Panc1 (cell line): ENCODE measurements around the gene EZH2. TPM values are rescaled to one million over a fixed set of nuclear protein-coding genes. Genes with fewer than 3 reads are reported as not detected.

ENCODE experiments used
- ATAC-seq: fragments of 200-7000 bp; cut with Tn5 transposase; 2 replicates; pipeline ENCODE4 v1.9.1; 2020; ENCODE audit warnings: mild to moderate bottlenecking, moderate library complexity
- BruUV-seq: library from RNA; stranded (reverse); fragments of 400-500 nt; replicated peaks from 2 replicates; lab custom pipeline; 2021; lab: Mats Ljungman, UMichigan
- CTCF ChIA-PET: fragments of 300-600 bp; sonication (Branson Sonifier 250); formaldehyde crosslinking; loops from one replicate; lab custom pipeline; 2022; ENCODE audit warnings: antibody characterized with exemption; lab: Charles Lee
- POLR2A ChIA-PET: fragments of 300-600 bp; sonication (Branson Sonifier 250); formaldehyde crosslinking; loops from one replicate; lab custom pipeline; 2022; ENCODE audit warnings: antibody characterized with exemption; lab: Charles Lee
- DNase-seq: peaks from one replicate; pipeline ENCODE4 v3.0.0-alpha.2; 2010; ENCODE audit warnings: low read depth, low spot score
- H3K27ac ChIP-seq: 2 replicates; pipeline ENCODE4 v1.5.1; 2011; ENCODE audit warnings: mild to moderate bottlenecking, low read length, inconsistent platforms
- H3K27me3 ChIP-seq: fragments of 200-500 bp; sonication (Bioruptor generic); 2 replicates; pipeline ENCODE4 v1.6.0; 2014; ENCODE audit warnings: low read length, inconsistent platforms; ENCODE audit not compliant: control insufficient read depth, insufficient read depth
- H3K36me3 ChIP-seq: fragments of 200-500 bp; sonication (Bioruptor generic); 2 replicates; pipeline ENCODE4 v1.5.1; 2014; ENCODE audit warnings: inconsistent platforms, mild to moderate bottlenecking, low read length, moderate library complexity; ENCODE audit not compliant: control insufficient read depth, insufficient read depth
- H3K4me1 ChIP-seq: 2 replicates; pipeline ENCODE4 v1.5.1; 2011; ENCODE audit warnings: inconsistent platforms, mild to moderate bottlenecking, low read length, moderate library complexity; ENCODE audit not compliant: control insufficient read depth, insufficient read depth
- H3K4me3 ChIP-seq, 2 experiments: 2 replicates each; pipeline ENCODE4 v1.5.1; 2011 to 2012; ENCODE audit warnings: low read depth in 2 of 2, low read length in 2 of 2, mild to moderate bottlenecking in 2 of 2, inconsistent platforms in 1 of 2, moderate library complexity in 1 of 2
- H3K9me3 ChIP-seq: fragments of 200-500 bp; sonication (Bioruptor generic); 2 replicates; pipeline ENCODE4 v1.5.1; 2014; ENCODE audit warnings: low read depth, mild to moderate bottlenecking, inconsistent platforms, low read length, moderate library complexity; ENCODE audit not compliant: control insufficient read depth, insufficient read depth
- POLR2AphosphoS5 ChIP-seq: IDR thresholded peaks from 2 replicates; pipeline ENCODE4 v1.6.1; 2012; ENCODE audit warnings: mild to moderate bottlenecking, low read depth, low read length, moderate library complexity
- SIN3A ChIP-seq: IDR thresholded peaks from 2 replicates; pipeline ENCODE4 v1.6.1; 2012; ENCODE audit warnings: low read depth, mild to moderate bottlenecking, low read length, moderate library complexity, borderline replicate concordance; ENCODE audit not compliant: insufficient read depth
- TCF7L2 ChIP-seq: IDR thresholded peaks from 2 replicates; pipeline ENCODE4 v1.6.1; 2011; ENCODE audit warnings: mild to moderate bottlenecking, low read depth, low read length, inconsistent platforms
- in situ Hi-C: cut with HindIII; loops from 2 replicates; pipeline ENCODE4 v1.10.0; 2016; ENCODE audit warnings: low sequenced_read_pairs, low pct_unique_long_range_greater_than_20kb
- intact Hi-C: fragments of 100-400 bp; cut with micrococcal nuclease; formaldehyde crosslinking; loops from one replicate; pipeline ENCODE4 v1.10.0; 2022; ENCODE audit not compliant: unreplicated experiment
- total RNA-seq: library from RNA; stranded (reverse); gene quantifications from one replicate; pipeline ENCODE4 v1.2.1, GENCODE V29; 2021; ENCODE audit not compliant: unreplicated experiment
- TF ChIP-seq, protein P1 (sequence below): fragments of 450-650 bp; IDR thresholded peaks from 2 replicates; pipeline ENCODE4 v1.5.1; 2017; ENCODE audit warnings: mild to moderate bottlenecking
- TF ChIP-seq, protein P2 (sequence below), 2 experiments: IDR thresholded peaks; 2 replicates each; pipeline ENCODE4 v1.6.1; 2011 to 2012; ENCODE audit warnings: low read depth in 2 of 2, control low read depth in 1 of 2, low read length in 1 of 2, mild to moderate bottlenecking in 1 of 2, moderate library complexity in 1 of 2; ENCODE audit not compliant: insufficient read depth in 1 of 2

Gene EZH2
- total RNA-seq, 1 experiment from 2014 or later = 38.3 TPM

DNA sequence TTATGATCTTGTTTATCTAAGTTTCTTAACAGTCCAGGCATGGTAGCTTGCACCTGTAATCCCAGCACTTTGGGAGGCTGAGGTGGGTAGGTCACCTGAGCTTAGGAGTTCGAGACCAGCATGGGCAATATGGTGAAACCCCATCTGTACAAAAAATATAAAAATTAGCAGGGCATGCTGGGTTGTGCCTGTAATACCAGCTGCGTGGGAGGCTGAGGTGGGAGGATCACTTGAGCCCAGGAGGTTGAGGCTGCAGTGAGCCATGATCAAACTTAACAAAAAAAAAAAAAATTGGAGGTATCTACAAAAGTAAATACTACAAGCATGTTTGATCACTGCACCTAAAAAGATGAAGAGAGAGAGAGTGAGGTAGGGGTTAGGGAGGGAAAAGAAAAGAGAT is 9.0 kb upstream of the EZH2 start:
- Histone ChIP-seq H3K27ac (no peak overlapping the region), H3K9me3 (no peaks in the 10 kb centered on the region), H3K4me3 (no peak overlapping the region), H3K4me1 (no peaks in the 10 kb centered on the region), H3K36me3 (no peaks in the 10 kb centered on the region), H3K27me3 (no peaks in the 10 kb centered on the region)
- in situ Hi-C loops = no loop called here
- CTCF ChIA-PET = interaction anchor here (0.6 kb wide), 1 partner anchor 53 kb away, joined by 3 read pairs; no protein-coding TSS in a partner anchor
- TF ChIP-seq POLR2AphosphoS5 (no peak), TCF7L2 (no peak), SIN3A (no peak)
- TF ChIP-seq, protein P1, sequence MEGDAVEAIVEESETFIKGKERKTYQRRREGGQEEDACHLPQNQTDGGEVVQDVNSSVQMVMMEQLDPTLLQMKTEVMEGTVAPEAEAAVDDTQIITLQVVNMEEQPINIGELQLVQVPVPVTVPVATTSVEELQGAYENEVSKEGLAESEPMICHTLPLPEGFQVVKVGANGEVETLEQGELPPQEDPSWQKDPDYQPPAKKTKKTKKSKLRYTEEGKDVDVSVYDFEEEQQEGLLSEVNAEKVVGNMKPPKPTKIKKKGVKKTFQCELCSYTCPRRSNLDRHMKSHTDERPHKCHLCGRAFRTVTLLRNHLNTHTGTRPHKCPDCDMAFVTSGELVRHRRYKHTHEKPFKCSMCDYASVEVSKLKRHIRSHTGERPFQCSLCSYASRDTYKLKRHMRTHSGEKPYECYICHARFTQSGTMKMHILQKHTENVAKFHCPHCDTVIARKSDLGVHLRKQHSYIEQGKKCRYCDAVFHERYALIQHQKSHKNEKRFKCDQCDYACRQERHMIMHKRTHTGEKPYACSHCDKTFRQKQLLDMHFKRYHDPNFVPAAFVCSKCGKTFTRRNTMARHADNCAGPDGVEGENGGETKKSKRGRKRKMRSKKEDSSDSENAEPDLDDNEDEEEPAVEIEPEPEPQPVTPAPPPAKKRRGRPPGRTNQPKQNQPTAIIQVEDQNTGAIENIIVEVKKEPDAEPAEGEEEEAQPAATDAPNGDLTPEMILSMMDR = no peak
- TF ChIP-seq, protein P2, sequence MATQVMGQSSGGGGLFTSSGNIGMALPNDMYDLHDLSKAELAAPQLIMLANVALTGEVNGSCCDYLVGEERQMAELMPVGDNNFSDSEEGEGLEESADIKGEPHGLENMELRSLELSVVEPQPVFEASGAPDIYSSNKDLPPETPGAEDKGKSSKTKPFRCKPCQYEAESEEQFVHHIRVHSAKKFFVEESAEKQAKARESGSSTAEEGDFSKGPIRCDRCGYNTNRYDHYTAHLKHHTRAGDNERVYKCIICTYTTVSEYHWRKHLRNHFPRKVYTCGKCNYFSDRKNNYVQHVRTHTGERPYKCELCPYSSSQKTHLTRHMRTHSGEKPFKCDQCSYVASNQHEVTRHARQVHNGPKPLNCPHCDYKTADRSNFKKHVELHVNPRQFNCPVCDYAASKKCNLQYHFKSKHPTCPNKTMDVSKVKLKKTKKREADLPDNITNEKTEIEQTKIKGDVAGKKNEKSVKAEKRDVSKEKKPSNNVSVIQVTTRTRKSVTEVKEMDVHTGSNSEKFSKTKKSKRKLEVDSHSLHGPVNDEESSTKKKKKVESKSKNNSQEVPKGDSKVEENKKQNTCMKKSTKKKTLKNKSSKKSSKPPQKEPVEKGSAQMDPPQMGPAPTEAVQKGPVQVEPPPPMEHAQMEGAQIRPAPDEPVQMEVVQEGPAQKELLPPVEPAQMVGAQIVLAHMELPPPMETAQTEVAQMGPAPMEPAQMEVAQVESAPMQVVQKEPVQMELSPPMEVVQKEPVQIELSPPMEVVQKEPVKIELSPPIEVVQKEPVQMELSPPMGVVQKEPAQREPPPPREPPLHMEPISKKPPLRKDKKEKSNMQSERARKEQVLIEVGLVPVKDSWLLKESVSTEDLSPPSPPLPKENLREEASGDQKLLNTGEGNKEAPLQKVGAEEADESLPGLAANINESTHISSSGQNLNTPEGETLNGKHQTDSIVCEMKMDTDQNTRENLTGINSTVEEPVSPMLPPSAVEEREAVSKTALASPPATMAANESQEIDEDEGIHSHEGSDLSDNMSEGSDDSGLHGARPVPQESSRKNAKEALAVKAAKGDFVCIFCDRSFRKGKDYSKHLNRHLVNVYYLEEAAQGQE (IDR thresholded peaks at IDR 0.05; ENCODE audit: insufficient read depth in 1 of 2, low read depth in 2 of 2, low read length in 1 of 2) = no peak
- intact Hi-C loops = no loop called here
- ATAC-seq (no peak), DNase-seq (no peak)
- BruUV-seq = no TSS peak
- POLR2A ChIA-PET = interaction anchor here (0.5 kb wide), 1 partner anchor 79 kb away, joined by 4 read pairs; no protein-coding TSS in a partner anchor

DNA sequence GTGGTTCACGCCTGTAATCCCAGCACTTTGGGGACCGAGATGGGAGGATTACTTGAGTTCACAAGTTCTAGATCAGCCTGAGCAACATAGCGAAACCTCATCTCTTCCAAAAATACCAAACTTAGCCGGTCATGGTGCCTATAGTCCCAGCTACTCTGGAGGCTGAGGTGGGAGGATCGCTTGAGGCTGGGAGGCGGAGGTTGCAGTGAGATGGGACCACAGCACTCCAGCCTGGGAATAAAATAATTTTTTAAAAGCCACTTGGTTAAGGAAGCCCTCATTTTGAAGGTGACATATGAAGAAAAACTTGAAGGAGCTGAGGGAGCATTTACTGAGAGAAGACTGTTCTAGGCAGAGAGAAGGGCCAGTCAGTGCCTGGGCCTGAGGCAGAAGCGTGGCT is 4.2 kb upstream of the EZH2 start:
- no peak overlapping the region for H3K27ac ChIP-seq
- POLR2A ChIA-PET = no interaction called here
- no TSS peak for BruUV-seq
- H3K9me3 ChIP-seq = no peaks in the 10 kb centered on the region
- no peaks in the 10 kb centered on the region for H3K36me3 ChIP-seq
- ATAC-seq (no peak), DNase-seq (no peak)
- intact Hi-C loops (no loop called here), in situ Hi-C loops (no loop called here)
- CTCF ChIA-PET = no interaction called here
- TF ChIP-seq SIN3A (no peak), TCF7L2 (no peak), POLR2AphosphoS5 (no peak)
- TF ChIP-seq, protein P1 = no peak
- TF ChIP-seq, protein P2 (IDR thresholded peaks at IDR 0.05; ENCODE audit: insufficient read depth in 1 of 2, low read depth in 2 of 2, low read length in 1 of 2) = no peak
- no peak overlapping the region for H3K4me3 ChIP-seq
- H3K4me1 ChIP-seq = no peaks in the 10 kb centered on the region; the same call in 1 of the 2 replicates
- no peaks in the 10 kb centered on the region for H3K27me3 ChIP-seq
